Forelimb muscle (tissue), 1 donor: ENCODE results near the gene GRIN2A. TPM values are rescaled to one million over a fixed set of nuclear protein-coding genes. Genes with fewer than 3 reads are reported as not detected.

ENCODE experiments used
- DNase-seq: peaks from one replicate; pipeline ENCODE4 v3.0.0-alpha.2; 2013; ENCODE audit warnings: low read depth
- polyA plus RNA-seq: library from polyadenylated mRNA; unstranded; fragments of 120-200 nt; gene quantifications from one replicate; pipeline ENCODE4 v1.2.1, GENCODE V29; 2013; ENCODE audit not compliant: insufficient read length

The GRIN2A gene
- polyA plus RNA-seq, 1 donor, result 0.23 TPM

- no peak for DNase-seq
Observed at GRCh38 chr16:9766891-9767290, 415.3 kb downstream of the GRIN2A start.

GRCh38 chr16:9763505-9763904, 418.7 kb downstream of the GRIN2A start:
- no peak for DNase-seq

GRCh38 chr16:9761870-9762269, 420.4 kb downstream of the GRIN2A start:
- no peak for DNase-seq

DNA sequence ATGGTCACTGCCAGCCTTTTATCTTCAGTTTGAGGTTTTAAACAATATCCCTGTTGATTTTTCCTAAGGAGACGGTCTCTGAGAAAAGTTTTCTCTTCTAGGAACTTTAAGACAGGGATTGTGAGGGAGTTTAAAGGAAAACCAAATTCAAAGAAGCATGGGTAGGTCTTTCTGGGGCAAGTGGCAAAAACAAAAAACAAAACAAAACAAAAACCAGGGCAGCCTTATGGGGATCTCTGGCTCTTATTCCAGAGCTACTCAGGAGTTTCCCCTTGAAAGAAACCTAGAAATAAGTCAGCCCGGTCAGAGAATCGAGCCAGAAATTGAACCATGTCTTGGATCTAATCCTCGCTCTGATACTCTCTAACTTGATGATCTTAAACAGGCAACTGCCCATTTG, 424.5 kb downstream of the GRIN2A start:
- no peak for DNase-seq

- DNase-seq, result no peak
Observed at GRCh38 chr16:9756434-9756833, 425.8 kb downstream of the GRIN2A start.

GRCh38 chr16:9755081-9755480, 427.1 kb downstream of the GRIN2A start:
- no peak for DNase-seq

DNA sequence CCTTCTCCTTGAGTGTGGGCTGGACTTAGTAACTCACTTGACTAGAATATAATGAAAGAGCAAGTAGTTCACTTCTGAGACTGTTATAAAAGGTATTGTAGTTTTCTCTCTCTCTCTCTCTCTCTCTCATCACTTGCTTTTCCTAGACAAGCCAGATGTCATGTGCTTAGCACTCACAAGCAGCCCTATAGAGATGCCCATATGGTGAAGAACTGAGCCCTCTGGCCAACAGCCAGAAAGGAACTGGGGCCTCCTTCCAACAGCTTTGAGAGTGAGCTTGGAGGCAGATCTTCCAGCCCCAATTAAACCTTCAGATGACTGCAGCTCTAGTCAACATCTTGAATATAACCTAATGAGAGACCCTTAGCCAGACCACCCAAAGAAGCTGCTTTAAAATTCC, 440.5 kb downstream of the GRIN2A start:
- no peak for DNase-seq

- DNase-seq, result no peak
Observed at GRCh38 chr16:9739301-9739700, 442.9 kb downstream of the GRIN2A start.

DNA sequence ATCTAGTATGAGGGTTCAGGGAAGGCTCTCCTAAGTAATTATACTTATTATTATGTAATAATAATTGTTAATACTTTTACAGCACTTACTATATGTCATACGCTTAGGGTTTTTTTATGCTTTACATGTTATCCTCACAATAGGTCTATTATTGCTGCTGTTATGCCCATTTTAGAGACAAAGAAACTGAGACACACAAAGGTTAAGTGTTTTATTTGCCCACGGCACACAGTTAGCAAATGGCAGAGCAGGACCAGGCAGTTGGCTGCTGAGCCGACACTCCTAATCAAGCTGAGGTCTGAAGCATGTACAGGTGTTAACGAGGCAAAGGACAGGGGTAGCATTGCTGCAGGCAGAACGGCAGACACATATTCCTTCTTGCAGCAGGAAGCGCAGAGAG, 443.5 kb downstream of the GRIN2A start:
- DNase-seq, result no peak

GRCh38 chr16:9736547-9736946, 445.7 kb downstream of the GRIN2A start:
- DNase-seq, result no peak

DNA sequence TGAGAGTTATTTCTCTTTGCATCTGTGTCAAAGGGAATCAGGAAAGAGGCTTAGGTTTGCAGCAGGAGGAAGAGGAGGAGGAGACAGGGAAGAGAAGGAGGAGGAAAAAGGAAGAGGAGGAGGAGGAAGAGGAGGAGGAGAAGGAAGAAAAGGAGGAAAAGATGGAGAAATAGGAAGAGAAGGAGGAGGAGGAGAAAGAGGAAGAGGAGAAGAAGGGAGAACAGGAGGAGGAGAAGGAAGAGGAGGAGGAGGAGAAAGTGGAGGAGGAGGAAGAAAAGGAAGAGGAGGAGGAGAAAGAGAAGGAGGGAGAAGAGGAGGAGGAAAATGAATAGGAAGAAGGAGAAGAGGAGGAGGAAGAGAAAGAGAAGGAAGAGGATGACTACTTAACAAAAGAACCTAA, 459.1 kb downstream of the GRIN2A start:
- DNase-seq, result no peak

DNA sequence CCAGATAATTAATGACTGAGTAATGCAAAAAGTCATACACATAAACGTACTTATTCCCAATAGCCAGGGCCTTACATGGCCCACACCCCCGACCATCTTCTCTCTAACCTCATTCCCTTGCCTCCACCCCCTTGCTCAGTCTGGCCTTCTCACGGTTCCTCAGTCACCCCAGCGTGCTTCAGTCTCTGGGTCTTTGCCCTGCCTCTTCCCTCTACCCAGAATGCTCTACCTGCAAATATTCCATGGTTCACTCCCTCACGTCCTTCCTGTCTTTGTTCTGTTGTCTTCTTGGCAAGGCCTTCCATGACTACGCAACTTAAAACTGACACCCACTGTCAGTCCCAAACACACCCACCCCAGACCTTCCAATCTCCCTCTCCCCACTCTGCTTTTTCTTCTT, 468.3 kb downstream of the GRIN2A start:
- DNase-seq, result no peak

- DNase-seq, result no peak
Observed at GRCh38 chr16:9713156-9713555, 469.1 kb downstream of the GRIN2A start.

- DNase-seq, result no peak
Observed at GRCh38 chr16:9708972-9709620, 473.1 kb downstream of the GRIN2A start.

GRCh38 chr16:9706217-9706836, 475.9 kb downstream of the GRIN2A start:
- no peak for DNase-seq

DNA sequence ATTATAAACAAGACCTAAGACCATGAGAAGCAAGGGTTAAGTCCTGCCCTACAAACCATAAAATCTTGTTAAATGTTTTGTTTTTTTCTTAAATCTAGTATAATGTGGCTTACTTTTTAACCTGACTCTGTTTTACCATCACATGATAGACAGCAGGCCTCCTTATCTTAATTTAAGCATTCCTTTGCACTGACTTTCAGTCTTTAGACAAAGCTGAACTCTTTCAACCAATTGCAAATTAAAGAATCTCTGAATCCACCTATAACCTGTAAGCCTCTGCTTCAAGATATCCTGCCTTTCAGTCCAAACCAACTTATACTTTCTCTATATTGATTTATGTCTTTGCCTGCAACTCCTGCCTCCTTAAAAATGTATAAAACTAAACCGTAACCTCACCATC, 478.5 kb downstream of the GRIN2A start:
- DNase-seq, result no peak

Other genes starting within 250 kb of the GRIN2A start
- gene ATF7IP2, start 203.6 kb upstream of the GRIN2A start, polyA plus RNA-seq, result 5.5 TPM